HG03442 (cell line): ENCODE measurements around the gene HIPK2.

Experiments used
- ATAC-seq: cut with Tn5 transposase; IDR thresholded peaks from one replicate; pipeline ENCODE4 v1.9.1; 2021; ENCODE audit warnings: mild to moderate bottlenecking, moderate library complexity; ENCODE audit not compliant: unreplicated experiment

Gene HIPK2

GRCh38 chr7:139753081-139753692 is 24.6 kb downstream of the HIPK2 start:
- ATAC-seq = no peak

GRCh38 chr7:139752604-139753003 is 25.2 kb downstream of the HIPK2 start:
- ATAC-seq = no peak

- ATAC-seq = no peak
Measured at GRCh38 chr7:139752148-139752547, 25.6 kb downstream of the HIPK2 start.

- ATAC-seq = no peak
Measured at GRCh38 chr7:139750459-139751095, 27.2 kb downstream of the HIPK2 start.

- ATAC-seq = no peak
Measured at GRCh38 chr7:139749545-139749944, 28.3 kb downstream of the HIPK2 start.

- no peak for ATAC-seq
Measured at GRCh38 chr7:139748941-139749340, 28.9 kb downstream of the HIPK2 start.

- no peak for ATAC-seq
Measured at GRCh38 chr7:139748373-139748765, 29.4 kb downstream of the HIPK2 start.

GRCh38 chr7:139747662-139748372 is 30.0 kb downstream of the HIPK2 start:
- ATAC-seq = no peak

GRCh38 chr7:139746652-139747051 is 31.1 kb downstream of the HIPK2 start:
- no peak for ATAC-seq

GRCh38 chr7:139745678-139746143 is 32.1 kb downstream of the HIPK2 start:
- ATAC-seq = no peak

- ATAC-seq = no peak
Measured at GRCh38 chr7:139744768-139745677, 32.8 kb downstream of the HIPK2 start.

- ATAC-seq = no peak
Measured at GRCh38 chr7:139743967-139744767, 33.6 kb downstream of the HIPK2 start.

- ATAC-seq = no peak
Measured at GRCh38 chr7:139743267-139743966, 34.4 kb downstream of the HIPK2 start.

GRCh38 chr7:139741789-139742344 is 35.9 kb downstream of the HIPK2 start:
- no peak for ATAC-seq

- no peak for ATAC-seq
Measured at GRCh38 chr7:139741239-139741638, 36.6 kb downstream of the HIPK2 start.

GRCh38 chr7:139739863-139740597 is 37.8 kb downstream of the HIPK2 start:
- ATAC-seq = no peak

GRCh38 chr7:139738772-139739171 is 39.0 kb downstream of the HIPK2 start:
- ATAC-seq = no peak

- no peak for ATAC-seq
Measured at GRCh38 chr7:139738101-139738489, 39.7 kb downstream of the HIPK2 start.
